HUES6 (cell line): ENCODE measurements around the gene STOML3.

Experiments
- H3K27ac ChIP-seq: 2 replicates; pipeline ENCODE4 v1.7.0; 2013; ENCODE audit warnings: low read depth, mild to moderate bottlenecking, low read length, inconsistent platforms
- H3K27me3 ChIP-seq: 2 replicates; pipeline ENCODE4 v1.6.1; 2013; ENCODE audit warnings: low read length; ENCODE audit not compliant: control insufficient read depth, insufficient read depth
- H3K36me3 ChIP-seq: 2 replicates; pipeline ENCODE4 v1.6.1; 2013; ENCODE audit warnings: low read length; ENCODE audit not compliant: control insufficient read depth, insufficient read depth
- H3K4me1 ChIP-seq: 2 replicates; pipeline ENCODE4 v1.6.1; 2013; ENCODE audit warnings: low read length; ENCODE audit not compliant: control insufficient read depth, insufficient read depth
- H3K4me3 ChIP-seq: 2 replicates; pipeline ENCODE4 v1.5.1; 2013; ENCODE audit warnings: low read depth, low read length
- H3K9ac ChIP-seq: one replicate; pipeline ENCODE4 v1.6.1; 2013; ENCODE audit warnings: mild to moderate bottlenecking, low read length
- H3K9me3 ChIP-seq: 2 replicates; pipeline ENCODE4 v1.6.1; 2013; ENCODE audit warnings: low read depth, low read length; ENCODE audit not compliant: control insufficient read depth, insufficient read depth

Gene STOML3

DNA sequence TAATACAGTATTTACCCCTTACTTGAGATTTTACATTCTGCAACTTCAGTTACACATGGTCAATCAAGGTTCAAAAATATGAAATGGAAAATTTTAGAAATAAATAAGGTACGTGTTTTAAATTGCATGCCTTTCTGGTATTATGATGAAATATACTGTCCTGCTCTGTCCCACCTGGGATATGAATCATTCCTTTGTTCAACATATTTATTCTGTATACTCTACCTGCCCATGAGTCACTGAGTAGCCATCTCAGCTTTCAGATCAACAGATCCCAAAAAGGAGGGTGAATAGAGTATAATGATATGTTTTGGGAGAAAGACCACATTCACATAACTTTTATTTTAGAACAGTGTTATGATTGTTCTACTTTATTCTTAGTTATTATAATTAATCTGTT, 37.8 kb downstream of the STOML3 start:
- no peak overlapping the region for H3K27ac ChIP-seq

DNA sequence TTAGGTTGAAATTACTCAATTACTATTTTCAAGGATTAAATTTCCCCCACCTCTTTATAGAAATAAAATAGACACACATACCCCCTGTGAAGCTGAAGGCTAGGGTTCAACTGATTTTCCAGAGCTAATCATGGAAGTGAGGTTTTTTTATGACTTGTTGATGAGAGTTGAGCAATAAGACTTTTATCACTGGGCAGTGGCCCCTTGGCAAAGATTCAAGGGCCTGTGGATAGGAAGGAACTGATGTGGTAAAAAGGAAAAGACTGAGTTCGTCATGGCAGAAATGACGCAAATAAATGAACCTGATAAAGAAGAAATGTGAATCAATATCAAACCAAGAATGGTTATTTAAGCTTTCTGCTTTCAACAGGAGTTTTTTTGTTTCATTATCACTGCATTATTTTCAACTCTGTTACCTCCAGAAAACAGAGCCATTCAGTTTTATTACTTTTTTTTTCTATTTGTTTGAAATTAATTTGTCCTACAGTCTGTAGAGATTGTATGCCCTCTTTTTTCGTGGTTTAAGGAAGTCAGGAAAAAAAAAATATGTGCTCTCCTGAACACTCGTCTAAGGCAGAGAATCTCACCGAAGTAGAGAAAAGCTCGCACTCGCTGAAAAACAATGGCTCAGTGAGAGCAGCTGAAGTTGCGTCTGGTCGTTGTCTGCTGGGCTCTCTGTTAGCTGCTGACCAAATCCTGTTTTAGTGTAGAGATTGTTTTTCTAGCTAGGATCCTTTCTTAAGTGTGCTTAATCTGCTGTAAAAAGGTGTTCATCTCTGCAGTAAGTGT, 38.9 kb downstream of the STOML3 start:
- no peak overlapping the region for H3K9ac ChIP-seq
- H3K36me3 ChIP-seq: no peaks in the 10 kb centered on the region
- H3K9me3 ChIP-seq: no peaks in the 10 kb centered on the region
- no peaks in the 10 kb centered on the region for H3K4me1 ChIP-seq
- H3K4me3 ChIP-seq: no peak overlapping the region
- no peaks in the 10 kb centered on the region for H3K27me3 ChIP-seq
- H3K27ac ChIP-seq: no peak overlapping the region

More for the DNA sequence above, 37.8 kb downstream of the STOML3 start:
- Histone ChIP-seq H3K36me3 (no peaks in the 10 kb centered on the region), H3K27me3 (no peaks in the 10 kb centered on the region), H3K4me1 (no peaks in the 10 kb centered on the region), H3K4me3 (no peak overlapping the region), H3K9me3 (no peaks in the 10 kb centered on the region), H3K9ac (no peak overlapping the region)

DNA sequence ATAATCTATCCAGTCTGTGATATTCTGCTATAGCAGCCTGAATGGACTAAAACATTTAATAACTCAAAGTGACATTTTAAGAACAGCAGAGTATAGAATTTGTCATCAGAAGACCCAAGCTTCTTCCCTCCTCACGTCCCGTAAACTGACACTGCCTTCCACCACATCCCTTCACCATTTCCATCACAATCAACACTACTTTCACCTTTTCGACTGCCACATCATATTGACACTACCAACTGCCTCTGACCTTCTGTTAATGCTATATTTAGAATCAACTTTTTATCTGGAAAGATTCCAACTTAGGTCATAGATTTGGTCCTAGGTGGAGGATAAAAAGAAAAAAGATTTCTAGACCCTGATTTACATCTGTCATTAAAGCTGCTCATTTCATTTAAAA, 39.6 kb downstream of the STOML3 start:
- no peaks in the 10 kb centered on the region for H3K9me3 ChIP-seq
- no peak overlapping the region for H3K9ac ChIP-seq
- H3K4me3 ChIP-seq: no peak overlapping the region
- H3K27me3 ChIP-seq: no peaks in the 10 kb centered on the region
- H3K36me3 ChIP-seq: no peaks in the 10 kb centered on the region
- H3K4me1 ChIP-seq: no peaks in the 10 kb centered on the region
- H3K27ac ChIP-seq: no peak overlapping the region

DNA sequence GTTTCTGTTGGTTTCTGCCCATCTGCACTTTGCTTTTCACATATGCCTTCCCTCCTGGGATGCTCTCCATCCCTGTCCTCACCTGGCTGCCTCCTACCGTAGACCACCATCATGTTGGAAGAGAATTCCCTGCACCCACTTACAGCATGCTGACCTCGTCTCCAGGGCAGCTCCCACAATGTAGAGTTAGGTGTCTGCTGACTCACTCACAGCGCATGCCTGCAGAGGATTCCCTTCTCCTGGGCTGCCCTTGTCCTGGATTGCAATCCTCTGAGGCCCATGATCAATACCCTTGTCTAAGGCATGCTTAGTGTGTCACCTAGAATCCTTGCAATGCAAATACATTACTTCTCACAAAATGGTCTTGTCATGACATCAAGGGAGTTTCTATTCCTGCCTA, 43.6 kb downstream of the STOML3 start:
- Histone ChIP-seq H3K4me1 (no peaks in the 10 kb centered on the region), H3K9me3 (no peaks in the 10 kb centered on the region)

DNA sequence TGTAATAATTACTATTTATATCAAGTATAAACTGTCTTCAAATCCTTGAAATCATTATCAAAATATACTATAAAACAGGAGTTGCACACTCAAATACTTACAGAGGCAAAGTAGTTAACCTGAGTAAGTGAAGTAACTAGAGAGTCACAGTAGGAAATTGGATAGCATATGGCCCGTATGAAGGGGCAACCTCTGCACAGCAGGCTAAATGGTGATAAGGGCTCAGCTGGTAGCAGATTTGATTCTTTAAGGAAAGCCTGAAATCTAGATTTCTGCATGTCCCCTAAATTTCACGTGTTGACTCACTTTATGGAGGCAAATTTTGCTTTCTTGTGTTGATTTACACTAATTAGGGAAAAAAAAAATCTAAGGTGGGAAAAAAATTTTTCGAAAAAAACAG, 46.4 kb downstream of the STOML3 start:
- Histone ChIP-seq H3K9ac (no peak overlapping the region), H3K36me3 (no peaks in the 10 kb centered on the region), H3K27ac (no peak overlapping the region), H3K9me3 (no peaks in the 10 kb centered on the region), H3K27me3 (no peaks in the 10 kb centered on the region), H3K4me1 (no peaks in the 10 kb centered on the region), H3K4me3 (no peak overlapping the region)

More for the DNA sequence above, 43.6 kb downstream of the STOML3 start:
- H3K27ac ChIP-seq: no peak overlapping the region
- H3K36me3 ChIP-seq: no peaks in the 10 kb centered on the region
- H3K4me3 ChIP-seq: no peak overlapping the region
- H3K9ac ChIP-seq: no peak overlapping the region
- no peaks in the 10 kb centered on the region for H3K27me3 ChIP-seq

DNA sequence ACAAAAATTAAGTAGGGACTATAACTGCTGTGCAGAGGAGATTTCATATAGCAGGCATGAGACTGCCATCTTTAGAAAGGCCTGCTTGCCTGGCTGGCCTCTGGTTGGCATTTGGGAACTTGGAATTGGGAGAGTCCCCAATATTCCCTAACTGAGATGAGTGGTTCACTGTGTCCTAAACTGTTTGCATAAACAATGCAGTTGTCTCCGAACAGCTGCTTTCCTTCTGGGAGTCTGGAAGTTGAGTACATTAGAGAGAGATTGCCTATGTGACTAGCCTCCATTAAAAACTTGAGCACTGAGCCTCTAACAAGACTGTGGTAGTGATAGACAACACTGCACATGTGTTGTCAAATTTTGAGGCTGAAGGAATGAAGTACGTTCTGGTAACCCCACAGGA, 47.4 kb downstream of the STOML3 start:
- Histone ChIP-seq H3K27ac (no peak overlapping the region), H3K9me3 (no peaks in the 10 kb centered on the region), H3K4me3 (no peak overlapping the region), H3K27me3 (no peaks in the 10 kb centered on the region), H3K4me1 (no peaks in the 10 kb centered on the region), H3K36me3 (no peaks in the 10 kb centered on the region), H3K9ac (no peak overlapping the region)

DNA sequence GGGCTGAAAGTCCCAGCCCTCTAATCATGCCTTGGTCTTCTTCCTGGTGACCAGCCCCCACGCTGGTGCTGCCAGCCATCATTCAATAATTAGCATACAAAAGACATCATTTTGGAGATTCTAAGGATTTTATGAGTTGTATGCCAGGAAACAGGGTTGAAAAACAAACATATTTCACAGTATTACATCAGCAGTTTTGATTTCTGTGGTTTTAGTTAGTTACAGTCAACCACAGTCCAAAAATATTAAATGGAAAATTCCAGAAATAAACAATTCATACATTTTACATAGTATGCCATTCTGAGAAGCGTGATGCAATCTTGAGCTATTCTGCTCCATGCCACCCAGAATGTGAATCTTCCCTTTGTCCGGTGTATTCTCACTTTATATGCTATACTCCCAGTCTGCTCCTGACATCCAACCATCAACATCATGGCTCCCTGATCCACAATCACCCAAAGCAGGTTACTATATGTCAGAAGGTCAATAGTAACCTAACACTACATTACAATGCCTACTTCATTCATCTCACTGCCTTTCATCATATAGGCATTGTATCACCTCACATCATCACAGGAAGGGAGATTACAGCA, 49.2 kb downstream of the STOML3 start:
- Histone ChIP-seq H3K36me3 (no peaks in the 10 kb centered on the region), H3K9me3 (no peaks in the 10 kb centered on the region), H3K27ac (no peak overlapping the region), H3K9ac (no peak overlapping the region), H3K4me1 (no peaks in the 10 kb centered on the region), H3K27me3 (no peaks in the 10 kb centered on the region), H3K4me3 (no peak overlapping the region)

DNA sequence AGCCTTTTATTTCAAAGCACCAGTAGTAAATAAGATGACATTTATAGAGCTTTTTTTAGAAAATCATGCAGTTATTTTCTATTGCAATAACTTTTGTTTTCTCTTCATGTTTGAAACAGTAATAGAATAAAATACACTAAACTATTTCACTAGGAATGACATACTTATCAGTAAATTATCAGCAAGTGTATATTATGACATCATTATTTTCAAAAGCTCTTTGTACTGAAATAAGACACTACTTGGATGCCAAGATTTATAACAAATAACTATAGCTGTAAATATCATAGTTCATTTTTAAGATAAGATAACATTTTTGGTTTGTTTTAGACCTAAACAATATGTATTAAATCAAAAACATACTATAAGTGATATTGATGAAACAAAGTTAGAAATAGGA, 56.8 kb downstream of the STOML3 start:
- Histone ChIP-seq H3K4me3 (no peak overlapping the region), H3K27ac (no peak overlapping the region), H3K27me3 (no peaks in the 10 kb centered on the region), H3K4me1 (peaks cover 7% of the 10 kb centered on the region; the same call in 1 of the 2 replicates), H3K36me3 (no peaks in the 10 kb centered on the region), H3K9me3 (no peaks in the 10 kb centered on the region), H3K9ac (no peak overlapping the region)

DNA sequence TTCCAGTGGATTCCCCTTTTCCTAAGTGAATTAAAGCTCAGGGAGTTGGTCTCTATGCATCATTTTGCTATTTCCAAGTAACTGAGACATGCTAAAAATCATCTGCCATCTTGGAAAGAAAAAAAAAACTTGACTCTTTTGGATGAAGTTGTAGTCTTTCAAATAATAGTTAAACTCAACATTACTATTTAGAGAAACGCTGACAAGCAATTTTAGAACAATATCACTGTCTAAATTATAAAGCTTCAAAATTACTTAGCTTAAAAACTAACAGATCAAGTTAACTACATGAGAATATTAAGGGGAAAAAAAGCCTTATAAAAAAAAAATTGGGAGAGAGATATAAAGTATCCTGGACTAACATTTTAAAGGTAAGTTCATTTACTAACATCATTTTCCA, 68.5 kb downstream of the STOML3 start:
- no peak overlapping the region for H3K27ac ChIP-seq
- no peaks in the 10 kb centered on the region for H3K9me3 ChIP-seq
- H3K36me3 ChIP-seq: no peaks in the 10 kb centered on the region
- no peaks in the 10 kb centered on the region for H3K27me3 ChIP-seq
- H3K4me3 ChIP-seq: no peak overlapping the region
- no peak overlapping the region for H3K9ac ChIP-seq
- no peaks in the 10 kb centered on the region for H3K4me1 ChIP-seq

DNA sequence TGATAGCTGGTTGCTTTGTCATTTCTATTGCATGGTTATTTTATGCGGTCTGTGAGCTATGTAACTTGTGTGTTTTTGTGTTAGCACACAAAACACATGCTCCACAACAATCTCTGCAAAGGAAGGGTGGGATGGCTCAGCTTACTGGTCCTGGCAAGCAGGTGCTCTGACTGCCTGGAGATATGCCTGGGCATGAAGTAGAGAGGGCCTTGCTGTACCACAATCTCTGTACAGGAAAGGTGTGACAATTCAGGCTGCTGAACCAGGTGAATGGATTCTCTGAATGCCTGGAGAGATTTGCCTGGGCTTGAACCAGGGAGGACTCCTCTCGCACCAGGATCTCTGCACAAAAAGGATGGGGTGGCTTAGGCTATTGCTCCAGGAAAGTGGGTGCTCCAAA, 69.5 kb downstream of the STOML3 start:
- Histone ChIP-seq H3K36me3 (no peaks in the 10 kb centered on the region), H3K9me3 (no peaks in the 10 kb centered on the region), H3K27ac (no peak overlapping the region), H3K27me3 (no peaks in the 10 kb centered on the region), H3K4me1 (no peaks in the 10 kb centered on the region), H3K9ac (no peak overlapping the region), H3K4me3 (no peak overlapping the region)
